Hematopoietic multipotent progenitor cell treated with erythropoietin and hydrocortisone succinate and interleukin-3 and kit ligand, for 4 days (in vitro differentiated cells): Measurements from ENCODE around the gene HDAC6.
"Not testable (repeated sequence)": the region's sequence is repeated elsewhere in the genome, so short reads cannot be mapped to it uniquely, and the experiment has no call there.

Experiments used
- DNase-seq: peaks from one replicate; pipeline ENCODE4 v3.0.0-alpha.2; 2015

The HDAC6 gene

DNA sequence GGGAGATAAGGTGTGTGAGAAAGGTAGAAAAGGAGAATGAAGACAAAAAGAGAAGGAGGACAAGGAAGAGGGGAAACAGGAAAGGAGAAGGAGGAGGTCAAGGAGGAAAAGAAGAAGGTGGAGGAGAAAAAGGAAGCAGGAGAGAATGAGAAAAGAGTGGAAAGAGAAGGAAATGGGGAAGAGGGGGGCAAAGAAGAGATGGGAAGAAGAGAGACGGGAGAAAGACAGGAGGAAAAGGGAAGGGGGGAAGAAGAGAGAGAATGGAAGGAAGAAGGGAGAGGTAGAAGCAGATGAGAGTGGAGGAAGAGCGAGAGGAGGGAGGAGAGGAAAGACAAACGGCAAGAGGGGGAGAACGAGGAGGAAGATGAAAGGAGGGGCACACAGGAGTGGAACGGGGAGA lies 11.4 kb upstream of the HDAC6 start:
- DNase-seq: no peak

DNA sequence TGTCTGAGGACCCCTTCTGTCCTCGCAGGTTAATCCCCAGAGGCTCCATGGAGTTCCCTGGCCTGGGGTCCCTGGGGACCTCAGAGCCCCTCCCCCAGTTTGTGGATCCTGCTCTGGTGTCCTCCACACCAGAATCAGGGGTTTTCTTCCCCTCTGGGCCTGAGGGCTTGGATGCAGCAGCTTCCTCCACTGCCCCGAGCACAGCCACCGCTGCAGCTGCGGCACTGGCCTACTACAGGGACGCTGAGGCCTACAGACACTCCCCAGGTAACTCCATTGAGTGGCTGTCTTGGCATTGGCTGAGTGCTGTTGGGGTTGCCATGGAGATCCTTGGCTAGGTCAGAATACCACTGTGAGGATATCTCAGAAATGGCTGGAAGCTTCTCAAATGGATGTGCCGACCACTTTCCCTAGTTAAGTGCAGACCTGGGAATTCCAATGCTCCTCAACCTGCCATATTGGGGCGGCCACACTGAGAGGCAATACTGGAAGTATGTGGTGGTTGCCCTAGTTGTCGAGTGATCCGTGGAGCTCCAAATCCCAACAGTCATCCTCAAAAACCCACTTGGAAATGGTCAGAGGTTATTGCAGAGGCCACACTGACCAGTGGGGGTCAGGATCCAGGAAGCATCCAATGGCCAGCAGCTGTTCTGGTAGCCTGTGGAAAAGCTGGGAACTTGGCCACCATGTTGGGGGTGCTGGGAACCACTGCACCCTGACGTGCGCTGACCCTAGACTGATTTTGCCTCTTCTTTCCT lies 10.6 kb upstream of the HDAC6 start:
- DNase-seq: no peak

DNA sequence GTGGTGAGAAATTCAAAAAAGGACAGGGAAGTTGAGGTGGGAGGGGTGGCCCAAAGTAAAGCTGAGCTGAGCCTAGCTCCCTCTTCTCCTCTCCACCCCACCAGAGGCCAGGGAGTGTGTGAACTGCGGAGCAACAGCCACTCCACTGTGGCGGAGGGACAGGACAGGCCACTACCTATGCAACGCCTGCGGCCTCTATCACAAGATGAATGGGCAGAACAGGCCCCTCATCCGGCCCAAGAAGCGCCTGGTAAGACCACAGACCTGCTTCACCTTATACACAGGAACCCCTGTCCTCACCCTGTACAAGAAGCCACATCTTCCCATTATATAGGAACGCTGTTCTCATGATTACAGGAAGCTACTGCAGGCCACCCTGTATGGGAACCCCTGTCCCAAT lies 9.6 kb upstream of the HDAC6 start:
- DNase-seq: no peak

DNA sequence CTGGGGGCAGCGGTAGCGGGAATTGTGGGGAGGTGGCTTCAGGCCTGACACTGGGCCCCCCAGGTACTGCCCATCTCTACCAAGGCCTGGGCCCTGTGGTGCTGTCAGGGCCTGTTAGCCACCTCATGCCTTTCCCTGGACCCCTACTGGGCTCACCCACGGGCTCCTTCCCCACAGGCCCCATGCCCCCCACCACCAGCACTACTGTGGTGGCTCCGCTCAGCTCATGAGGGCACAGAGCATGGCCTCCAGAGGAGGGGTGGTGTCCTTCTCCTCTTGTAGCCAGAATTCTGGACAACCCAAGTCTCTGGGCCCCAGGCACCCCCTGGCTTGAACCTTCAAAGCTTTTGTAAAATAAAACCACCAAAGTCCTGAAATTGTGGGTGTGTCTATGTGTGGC lies 7.9 kb upstream of the HDAC6 start:
- DNase-seq: no peak

DNA sequence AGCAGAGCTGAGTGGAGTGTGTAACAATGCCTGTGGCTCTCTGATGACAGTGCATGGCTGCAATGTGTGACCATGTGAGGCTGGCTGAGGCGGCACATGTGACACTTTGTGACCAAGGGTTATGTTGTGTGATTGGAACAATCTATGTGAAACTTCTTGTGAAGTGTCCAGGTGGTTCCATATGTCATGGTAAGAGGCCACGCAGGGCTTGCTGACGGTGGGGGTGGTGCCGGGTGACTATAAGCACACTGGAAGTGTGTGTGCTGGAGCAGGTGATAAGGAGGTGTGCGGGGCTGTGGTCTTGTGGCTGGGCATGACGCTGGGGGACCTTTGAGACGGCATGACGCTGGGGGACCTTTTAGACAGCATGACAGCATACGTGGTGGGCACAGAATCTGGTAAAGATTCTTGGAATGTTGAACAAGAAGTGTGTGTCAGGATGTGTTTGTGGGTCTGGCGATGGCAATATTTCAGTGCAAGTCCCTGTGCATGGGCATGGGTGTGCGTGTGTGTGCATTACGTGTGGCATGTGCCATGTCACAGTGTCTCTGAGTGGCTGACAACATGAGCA lies 7.4 kb upstream of the HDAC6 start:
- peak; percentile 80 for DNase-seq

DNA sequence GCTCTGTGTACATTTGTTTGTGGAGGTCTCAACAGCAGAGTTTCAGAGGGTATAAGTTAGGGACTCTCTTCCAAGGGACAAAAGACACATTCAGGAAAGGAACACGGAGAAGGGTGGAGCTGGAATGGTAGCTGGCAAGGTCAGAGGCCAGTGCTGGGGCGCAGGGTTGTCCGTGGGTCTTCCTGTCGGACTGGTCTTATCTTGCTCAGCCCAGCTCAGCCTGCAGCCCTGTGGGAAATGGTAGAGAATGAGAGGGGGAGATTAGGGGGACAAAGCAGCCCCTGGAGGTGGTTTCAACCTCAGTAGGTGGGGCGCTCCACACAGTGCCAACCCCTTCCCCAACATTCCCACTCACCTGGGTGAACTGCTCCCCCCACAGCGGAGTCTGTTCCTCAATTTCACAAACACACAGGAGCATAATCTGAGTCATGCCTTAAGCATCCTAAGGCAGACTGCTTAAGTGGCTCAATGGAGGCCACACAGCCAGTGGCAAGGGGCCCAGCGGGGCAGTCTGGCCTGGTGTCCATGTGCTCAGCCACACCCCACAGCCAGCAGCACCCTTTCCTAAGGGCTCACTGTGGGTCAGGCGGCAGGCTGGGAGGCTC lies 6.9 kb upstream of the HDAC6 start:
- peak; percentile 64 for DNase-seq

DNA sequence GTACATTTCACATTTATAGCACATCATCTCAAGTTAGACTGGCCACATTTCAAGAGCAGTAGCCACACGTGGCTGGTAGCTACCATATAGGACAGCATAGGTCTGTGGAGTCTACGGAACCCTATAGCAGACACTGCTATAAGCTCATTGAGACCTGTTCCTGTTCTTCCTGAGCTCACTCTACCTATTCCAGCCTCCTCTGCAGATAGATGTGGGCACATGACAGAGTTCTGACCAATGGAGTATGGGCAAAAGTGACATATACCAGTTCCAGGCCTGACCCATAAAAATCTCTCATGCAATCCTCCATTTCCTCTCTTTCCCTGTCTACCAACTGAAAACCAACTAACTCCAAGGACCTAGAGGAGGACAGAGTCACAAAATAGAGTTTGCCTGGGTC lies 3.5 kb upstream of the HDAC6 start:
- no peak for DNase-seq

DNA sequence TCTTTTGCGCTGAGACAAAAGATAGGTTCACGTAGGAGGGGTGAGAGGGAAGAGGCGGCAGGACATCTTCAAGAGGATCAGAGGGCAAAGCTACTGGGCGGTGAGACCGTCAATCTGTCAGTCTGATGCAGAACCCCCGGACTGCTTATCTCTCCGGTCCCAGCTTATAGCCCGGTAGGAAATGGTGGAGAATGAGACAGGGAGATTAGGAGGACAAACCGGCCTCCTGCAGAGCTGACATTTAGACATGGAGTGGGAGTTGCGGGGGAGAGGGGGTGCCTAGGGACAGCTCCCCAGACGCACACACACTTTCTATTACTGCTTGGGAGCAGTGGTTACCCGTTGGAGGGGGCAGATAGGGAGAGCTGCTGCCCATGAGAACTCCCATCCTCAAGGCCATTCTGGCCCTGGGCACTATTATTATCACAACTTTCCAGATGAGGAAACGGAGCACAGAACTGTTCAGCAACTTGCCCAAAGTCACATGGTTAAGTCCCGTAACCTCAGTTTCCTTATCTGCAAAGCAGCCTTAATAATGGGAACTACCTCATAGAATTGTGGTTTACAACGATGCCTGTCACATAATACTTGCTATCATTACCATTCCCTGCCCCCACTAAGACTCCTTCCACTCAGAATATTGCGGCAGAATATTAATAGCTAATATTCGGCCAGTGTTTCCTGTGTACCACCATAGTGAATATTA lies 1.1 kb upstream of the HDAC6 start:
- peak; percentile 95 for DNase-seq

DNA sequence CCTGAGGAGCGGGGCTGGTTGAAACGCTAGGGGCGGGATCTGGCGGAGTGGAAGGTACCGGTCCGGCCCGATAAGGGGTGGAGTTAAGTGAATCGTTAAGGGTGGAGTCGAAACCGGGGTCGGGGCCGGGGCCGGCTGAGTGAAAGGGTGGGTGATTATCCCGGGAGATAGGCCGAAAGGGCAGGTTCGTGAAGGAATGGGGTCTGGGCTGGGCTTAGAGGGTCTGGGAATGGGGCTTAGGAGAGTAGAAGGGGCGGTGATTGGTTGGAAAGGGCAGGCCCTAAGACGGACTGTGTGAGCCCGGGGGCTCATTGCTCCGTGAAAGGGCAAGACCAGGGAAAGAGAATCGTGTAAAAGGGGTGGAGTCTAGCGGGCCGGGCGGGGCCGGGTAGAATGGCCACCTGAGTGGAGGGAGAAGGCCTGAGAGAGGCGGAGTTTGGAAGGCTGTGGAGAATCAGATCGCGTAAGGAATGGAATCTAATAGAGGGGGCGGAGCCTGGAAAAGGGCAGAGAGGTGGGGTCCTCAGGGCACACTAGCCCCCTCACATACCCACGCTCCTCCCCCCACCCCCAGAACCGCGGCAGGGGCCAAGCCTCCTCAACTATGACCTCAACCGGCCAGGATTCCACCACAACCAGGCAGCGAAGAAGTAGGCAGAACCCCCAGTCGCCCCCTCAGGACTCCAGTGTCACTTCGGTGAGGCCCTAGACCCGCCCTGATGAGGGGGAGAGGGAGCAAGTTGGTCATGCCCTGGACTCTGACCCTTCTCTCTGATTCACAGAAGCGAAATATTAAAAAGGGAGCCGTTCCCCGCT lies 430 bp downstream of the HDAC6 start:
- peak; percentile 94 for DNase-seq

DNA sequence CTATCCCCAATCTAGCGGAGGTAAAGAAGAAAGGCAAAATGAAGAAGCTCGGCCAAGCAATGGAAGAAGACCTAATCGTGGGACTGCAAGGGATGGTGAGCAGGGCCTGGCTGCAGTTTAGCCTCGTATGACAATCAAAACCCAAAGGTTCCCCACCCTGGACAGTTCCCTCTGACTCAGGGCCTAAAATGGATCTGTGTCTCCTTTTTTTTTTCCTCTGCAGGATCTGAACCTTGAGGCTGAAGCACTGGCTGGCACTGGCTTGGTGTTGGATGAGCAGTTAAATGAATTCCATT lies 986 bp downstream of the HDAC6 start:
- no peak for DNase-seq

DNA sequence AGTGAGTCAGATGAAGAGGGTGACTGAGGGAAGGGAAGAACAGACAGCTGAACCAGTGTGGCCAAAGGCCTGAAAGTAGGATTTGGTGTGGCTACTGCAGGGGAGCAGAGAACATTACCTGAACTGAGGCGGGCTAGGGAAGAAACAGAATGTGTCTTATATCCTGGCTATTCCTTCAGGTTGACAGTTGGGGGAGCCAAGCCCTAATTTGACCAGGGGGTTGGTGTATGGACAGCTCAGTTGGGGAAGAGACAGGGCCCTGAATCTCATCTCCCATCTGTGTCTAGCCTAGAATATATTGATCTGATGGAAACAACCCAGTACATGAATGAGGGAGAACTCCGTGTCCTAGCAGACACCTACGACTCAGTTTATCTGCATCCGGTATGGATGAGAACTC lies 4.2 kb downstream of the HDAC6 start:
- no peak for DNase-seq

DNA sequence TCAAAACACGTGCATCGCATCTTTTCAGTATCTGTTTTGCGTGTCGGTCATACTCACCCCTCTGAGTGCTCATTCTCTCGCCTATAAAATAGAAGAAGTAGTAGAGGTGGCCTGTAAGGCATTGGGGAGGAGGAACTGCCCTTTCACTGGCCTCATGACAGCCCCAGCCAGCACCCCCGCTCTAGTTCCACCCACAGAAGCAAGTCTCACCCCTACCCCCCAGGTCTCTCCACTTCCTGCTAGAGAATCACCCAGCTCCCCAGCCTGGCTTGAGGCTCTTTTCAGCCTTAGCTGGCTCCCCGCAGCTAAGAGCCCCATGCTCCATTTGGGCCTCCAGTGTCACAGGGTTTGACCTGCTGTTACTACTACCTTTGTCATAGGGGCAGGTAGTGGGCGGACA lies 11.8 kb downstream of the HDAC6 start:
- no peak for DNase-seq

DNA sequence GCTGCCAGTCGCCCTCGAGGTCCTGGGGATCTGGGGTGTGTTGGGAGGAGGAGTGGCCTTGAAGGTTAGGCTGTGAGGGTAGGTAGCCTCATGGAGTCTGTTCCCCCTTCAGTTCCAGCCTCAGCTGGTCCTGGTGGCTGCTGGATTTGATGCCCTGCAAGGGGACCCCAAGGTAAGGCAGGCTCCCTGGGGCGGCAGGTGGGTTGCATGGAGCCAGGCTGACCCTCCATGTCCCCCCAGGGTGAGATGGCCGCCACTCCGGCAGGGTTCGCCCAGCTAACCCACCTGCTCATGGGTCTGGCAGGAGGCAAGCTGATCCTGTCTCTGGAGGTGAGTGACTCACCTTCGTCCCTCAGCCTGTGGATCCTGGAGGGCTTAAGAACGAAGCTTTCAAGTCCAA lies 12.9 kb downstream of the HDAC6 start:
- no peak for DNase-seq

DNA sequence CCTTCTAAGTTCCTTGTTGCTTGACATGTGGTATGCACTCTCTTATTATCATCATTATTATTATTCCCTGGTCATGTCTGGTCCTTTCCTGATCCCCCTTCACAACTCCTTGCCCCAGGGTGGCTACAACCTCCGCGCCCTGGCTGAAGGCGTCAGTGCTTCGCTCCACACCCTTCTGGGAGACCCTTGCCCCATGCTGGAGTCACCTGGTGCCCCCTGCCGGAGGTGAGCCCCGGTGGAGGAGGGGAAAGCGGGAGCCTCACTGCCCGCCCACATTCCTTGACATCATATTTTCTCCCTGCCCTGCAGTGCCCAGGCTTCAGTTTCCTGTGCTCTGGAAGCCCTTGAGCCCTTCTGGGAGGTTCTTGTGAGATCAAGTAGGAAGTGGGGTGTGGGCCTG lies 13.4 kb downstream of the HDAC6 start:
- DNase-seq: no peak

DNA sequence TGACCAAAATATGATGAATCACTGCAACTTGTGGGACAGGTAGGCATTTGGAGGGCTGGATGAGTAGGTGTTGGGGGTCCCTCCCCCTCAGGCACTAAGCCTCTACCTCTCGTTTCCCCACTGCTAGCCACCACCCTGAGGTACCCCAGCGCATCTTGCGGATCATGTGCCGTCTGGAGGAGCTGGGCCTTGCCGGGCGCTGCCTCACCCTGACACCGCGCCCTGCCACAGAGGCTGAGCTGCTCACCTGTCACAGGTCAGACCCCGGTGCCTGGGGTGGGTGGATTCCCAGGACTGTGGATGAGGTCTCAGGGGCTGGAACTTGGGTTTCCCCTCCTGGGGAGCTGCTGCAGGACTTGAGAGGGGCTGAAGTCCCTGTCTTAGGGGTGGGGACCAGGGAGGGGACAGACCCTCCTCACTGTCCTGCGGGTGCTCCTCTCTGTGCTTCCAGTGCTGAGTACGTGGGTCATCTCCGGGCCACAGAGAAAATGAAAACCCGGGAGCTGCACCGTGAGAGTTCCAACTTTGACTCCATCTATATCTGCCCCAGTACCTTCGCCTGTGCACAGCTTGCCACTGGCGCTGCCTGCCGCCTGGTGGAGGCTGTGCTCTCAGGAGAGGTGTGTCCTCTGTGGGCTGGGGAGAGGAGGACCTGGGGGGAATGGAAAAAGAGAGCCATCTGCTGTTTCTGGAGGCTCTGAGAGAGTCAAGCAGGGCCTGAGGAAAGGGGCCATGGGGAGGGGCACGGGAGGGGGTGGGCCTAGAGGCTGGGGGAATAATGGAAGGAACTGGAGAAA lies 14.3 kb downstream of the HDAC6 start:
- no peak for DNase-seq

DNA sequence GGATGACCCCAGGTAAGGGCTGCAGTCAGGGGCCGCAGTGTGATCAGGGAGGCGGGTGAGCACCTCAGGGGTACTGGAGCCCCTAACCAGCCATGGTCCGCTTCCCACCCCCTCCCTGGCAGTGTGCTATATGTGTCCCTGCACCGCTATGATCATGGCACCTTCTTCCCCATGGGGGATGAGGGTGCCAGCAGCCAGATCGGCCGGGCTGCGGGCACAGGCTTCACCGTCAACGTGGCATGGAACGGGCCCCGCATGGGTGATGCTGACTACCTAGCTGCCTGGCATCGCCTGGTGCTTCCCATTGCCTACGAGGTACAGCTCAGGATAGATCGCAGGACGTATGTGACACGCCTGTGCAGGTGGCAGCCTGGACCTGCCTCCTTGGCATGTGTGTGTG lies 16.2 kb downstream of the HDAC6 start:
- DNase-seq: no peak

DNA sequence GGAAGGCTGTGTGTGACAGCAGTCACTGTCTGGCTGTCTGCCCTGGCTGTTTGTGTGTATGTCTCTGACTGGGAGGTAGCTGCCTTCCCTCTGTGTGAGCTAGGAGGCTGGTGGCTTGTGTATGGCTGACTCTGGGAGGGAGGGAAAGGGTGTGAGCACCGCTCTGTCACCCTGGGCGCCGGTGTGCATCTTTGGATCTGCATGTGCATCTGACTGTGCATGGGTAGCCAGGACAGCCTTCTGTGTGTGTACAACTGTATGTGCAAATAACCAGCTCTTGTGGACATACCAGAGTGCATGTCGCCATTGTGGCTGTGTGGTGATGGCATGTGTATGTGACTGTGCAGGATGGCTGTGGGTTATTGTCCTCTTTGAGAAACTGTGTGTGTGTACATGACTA lies 17.0 kb downstream of the HDAC6 start:
- no peak for DNase-seq

DNA sequence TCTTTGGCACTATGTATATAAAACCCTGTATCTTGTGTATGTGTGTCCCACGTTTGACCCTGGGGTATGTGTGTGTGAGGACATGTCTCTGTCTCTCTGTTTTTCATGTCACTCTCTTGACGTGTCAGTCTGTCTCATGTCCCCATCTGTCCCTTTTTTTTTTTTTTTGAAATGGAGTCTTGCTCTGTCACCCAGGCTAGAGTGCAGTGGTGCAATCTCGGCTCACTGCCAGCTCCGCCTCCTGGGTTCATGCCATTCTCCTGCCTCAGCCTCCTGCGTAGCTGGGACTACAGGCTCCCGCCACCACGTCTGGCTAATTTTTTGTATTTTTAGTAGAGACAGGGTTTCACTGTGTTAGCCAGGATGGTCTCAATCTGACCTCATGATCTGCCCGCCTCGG lies 17.5 kb downstream of the HDAC6 start:
- not testable (repeated sequence) for DNase-seq

DNA sequence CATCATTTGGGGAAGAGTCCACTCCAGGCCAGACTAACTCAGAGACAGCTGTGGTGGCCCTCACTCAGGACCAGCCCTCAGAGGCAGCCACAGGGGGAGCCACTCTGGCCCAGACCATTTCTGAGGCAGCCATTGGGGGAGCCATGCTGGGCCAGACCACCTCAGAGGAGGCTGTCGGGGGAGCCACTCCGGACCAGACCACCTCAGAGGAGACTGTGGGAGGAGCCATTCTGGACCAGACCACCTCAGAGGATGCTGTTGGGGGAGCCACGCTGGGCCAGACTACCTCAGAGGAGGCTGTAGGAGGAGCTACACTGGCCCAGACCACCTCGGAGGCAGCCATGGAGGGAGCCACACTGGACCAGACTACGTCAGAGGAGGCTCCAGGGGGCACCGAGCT lies 21.2 kb downstream of the HDAC6 start:
- no peak for DNase-seq

DNA sequence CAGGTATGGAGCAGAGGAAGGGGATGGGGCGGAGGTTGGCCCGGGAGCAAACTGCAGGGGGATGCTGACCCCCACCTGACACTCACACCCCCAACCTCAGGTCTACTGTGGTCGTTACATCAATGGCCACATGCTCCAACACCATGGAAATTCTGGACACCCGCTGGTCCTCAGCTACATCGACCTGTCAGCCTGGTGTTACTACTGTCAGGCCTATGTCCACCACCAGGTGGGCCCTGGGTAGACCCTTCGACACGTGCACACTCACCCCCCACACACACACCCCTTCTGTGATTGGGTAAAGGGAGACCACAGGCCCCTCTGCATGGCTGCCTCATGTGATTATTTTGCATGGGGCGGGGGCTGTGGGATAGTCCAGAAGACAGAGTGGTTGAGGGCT lies 22.2 kb downstream of the HDAC6 start:
- DNase-seq: no peak

DNA sequence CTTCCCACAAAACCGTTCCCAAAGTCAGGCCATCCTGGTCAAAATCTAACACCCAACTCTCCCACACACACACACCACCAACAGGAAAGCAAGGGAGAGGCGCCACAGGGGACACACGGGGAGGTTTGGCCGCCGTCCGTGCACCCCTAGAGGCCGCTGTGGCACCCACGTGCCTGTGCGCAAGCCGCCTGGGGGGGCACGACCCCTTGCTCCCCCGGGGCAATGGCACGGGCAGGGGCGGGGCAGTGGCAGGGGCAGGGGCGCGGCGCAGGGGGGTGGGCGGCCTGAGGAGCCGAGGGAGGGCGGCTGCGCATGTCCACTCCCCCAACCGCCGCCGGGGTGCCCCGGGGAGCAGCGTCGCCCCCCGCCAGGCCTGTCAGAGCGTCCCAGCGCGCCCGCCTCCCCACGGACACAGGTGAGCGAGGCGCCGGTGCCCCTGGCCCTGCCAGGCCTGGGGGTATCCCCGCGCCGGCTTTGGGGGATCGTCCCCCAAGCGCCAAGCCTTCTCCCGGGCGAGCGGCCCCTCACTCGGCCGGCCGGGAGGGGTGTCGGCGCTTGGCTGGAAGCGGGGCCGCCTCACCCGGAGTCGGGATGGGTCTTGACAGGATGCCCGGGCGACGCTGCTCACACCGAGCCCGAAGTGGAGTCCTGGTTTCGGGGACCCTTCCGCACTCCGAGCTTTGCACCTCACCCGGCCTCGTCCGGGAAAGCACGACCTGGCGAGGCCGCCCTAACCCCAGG lies 24.4 kb downstream of the HDAC6 start, which contains the start of gene ERAS:
Gene ERAS (plus strand): TSS at position 379 of the 741 bp plus-strand sequence. CDS start 2,611 bp downstream, outside the sequence.
- peak; percentile 41 for DNase-seq
